ENCODE data around the gene MKRN2OS.

DNA sequence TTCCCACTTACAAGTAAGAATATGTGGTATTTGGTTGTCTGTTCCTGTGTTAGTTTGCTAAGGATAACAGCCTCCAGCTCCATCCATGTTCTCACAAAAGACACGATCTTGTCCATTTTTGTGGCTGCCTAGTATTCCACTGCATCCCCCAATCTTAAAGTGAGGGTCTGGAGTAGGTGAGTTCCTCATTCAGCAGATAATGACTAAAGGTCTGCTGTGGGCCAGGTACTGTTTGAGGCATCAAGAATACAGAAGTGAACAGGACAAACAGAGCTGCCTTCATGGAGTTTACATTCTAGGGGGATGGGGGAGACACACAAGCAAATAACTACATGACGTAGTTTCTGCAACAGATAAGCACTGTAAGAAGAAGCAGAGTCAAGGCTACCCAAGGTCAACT is 24.3 kb downstream of the MKRN2OS start:
- TF ChIP-seq, protein P1, sequence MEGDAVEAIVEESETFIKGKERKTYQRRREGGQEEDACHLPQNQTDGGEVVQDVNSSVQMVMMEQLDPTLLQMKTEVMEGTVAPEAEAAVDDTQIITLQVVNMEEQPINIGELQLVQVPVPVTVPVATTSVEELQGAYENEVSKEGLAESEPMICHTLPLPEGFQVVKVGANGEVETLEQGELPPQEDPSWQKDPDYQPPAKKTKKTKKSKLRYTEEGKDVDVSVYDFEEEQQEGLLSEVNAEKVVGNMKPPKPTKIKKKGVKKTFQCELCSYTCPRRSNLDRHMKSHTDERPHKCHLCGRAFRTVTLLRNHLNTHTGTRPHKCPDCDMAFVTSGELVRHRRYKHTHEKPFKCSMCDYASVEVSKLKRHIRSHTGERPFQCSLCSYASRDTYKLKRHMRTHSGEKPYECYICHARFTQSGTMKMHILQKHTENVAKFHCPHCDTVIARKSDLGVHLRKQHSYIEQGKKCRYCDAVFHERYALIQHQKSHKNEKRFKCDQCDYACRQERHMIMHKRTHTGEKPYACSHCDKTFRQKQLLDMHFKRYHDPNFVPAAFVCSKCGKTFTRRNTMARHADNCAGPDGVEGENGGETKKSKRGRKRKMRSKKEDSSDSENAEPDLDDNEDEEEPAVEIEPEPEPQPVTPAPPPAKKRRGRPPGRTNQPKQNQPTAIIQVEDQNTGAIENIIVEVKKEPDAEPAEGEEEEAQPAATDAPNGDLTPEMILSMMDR (tag by site-specific recombination; IDR thresholded peaks at IDR 0.05) = no peak
- TF ChIP-seq ZNF274 (IDR thresholded peaks at IDR 0.05; ENCODE audit: low read length) (no peak), ZNF274 (tag by site-specific recombination; IDR thresholded peaks at IDR 0.05; ENCODE audit: borderline replicate concordance) (no peak)

Data from HEK293 (cell line).